ENCODE data around the gene CHRND.

- no peak for TF ChIP-seq SIN3A (conservative IDR thresholded peaks at IDR 0.05 in 1 of 2, IDR thresholded peaks at IDR 0.05 in 1 of 2; ENCODE audit: low read depth in 1 of 2, low read length in 2 of 2)
- TF ChIP-seq EGR1 (IDR thresholded peaks at IDR 0.05; ENCODE audit: borderline replicate concordance, low read depth, low read length): no peak
- TF ChIP-seq CTCF (IDR thresholded peaks at IDR 0.05; ENCODE audit: control extremely low read depth in 1 of 3, insufficient read depth in 1 of 3, low read depth in 1 of 3, low read length in 3 of 3): no peak
- no peak for TF ChIP-seq POLR2AphosphoS5 (IDR thresholded peaks at IDR 0.05; ENCODE audit: low read depth, low read length)
- TF ChIP-seq ZNF274 (IDR thresholded peaks at IDR 0.05; ENCODE audit: borderline replicate concordance, extremely low read depth, low read length): no peak
- TF ChIP-seq NANOG (IDR thresholded peaks at IDR 0.05; ENCODE audit: insufficient read depth, low read depth, low read length, poor library complexity, severe bottlenecking): no peak
- TF ChIP-seq, protein P1, sequence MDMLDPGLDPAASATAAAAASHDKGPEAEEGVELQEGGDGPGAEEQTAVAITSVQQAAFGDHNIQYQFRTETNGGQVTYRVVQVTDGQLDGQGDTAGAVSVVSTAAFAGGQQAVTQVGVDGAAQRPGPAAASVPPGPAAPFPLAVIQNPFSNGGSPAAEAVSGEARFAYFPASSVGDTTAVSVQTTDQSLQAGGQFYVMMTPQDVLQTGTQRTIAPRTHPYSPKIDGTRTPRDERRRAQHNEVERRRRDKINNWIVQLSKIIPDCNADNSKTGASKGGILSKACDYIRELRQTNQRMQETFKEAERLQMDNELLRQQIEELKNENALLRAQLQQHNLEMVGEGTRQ (IDR thresholded peaks at IDR 0.05; ENCODE audit: low read length): no peak
- TF ChIP-seq YY1 (IDR thresholded peaks at IDR 0.05; ENCODE audit: low read depth, low read length): no peak
- TF ChIP-seq CBX5 (IDR thresholded peaks at IDR 0.05; ENCODE audit: low read depth, low read length): no peak
- TF ChIP-seq RAD21 (IDR thresholded peaks at IDR 0.05 in 1 of 2, conservative IDR thresholded peaks at IDR 0.05 in 1 of 2; ENCODE audit: low read depth in 2 of 2, low read length in 2 of 2): no peak
- no peak for TF ChIP-seq SIRT6 (IDR thresholded peaks at IDR 0.05; ENCODE audit: low read length)
- no peak for TF ChIP-seq PHF8 (conservative IDR thresholded peaks at IDR 0.05; ENCODE audit: low read depth, low read length)
- no peak for TF ChIP-seq EP300 (IDR thresholded peaks at IDR 0.05; ENCODE audit: borderline replicate concordance in 1 of 2, low read depth in 2 of 2, low read length in 2 of 2)
Observed at GRCh38 chr2:232526372-232526941, 497 bp downstream of the CHRND start.
